HT1080 (cell line): Measurements from ENCODE around the gene MMP11. TPM values are rescaled to one million over a fixed set of nuclear protein-coding genes. Genes with fewer than 3 reads are reported as not detected.

Experiments used
- DNase-seq: peaks from one replicate; pipeline ENCODE4 v3.0.0-alpha.2; 2015; ENCODE audit warnings: low read depth
- total RNA-seq: library from RNA; depleted of rRNA; stranded (reverse); fragments of >200 nt; shearing (Covaris generic); gene quantifications from 2 replicates; pipeline ENCODE4 v1.2.3, GENCODE V29; 2014

The MMP11 gene
- total RNA-seq, 1 experiment from 2014 or later: not detected

- no peak for DNase-seq
These were observed 28.7 kb downstream of the MMP11 start for GRCh38 chr22:23801238-23801821.

GRCh38 chr22:23801886-23802377, 29.3 kb downstream of the MMP11 start:
- DNase-seq: no peak

- DNase-seq: no peak
These were observed 30.6 kb downstream of the MMP11 start for GRCh38 chr22:23803001-23803819.

GRCh38 chr22:23804781-23805291, 32.2 kb downstream of the MMP11 start:
- DNase-seq: no peak

- no peak for DNase-seq
These were observed 34.2 kb downstream of the MMP11 start for GRCh38 chr22:23806837-23807236.

- no peak for DNase-seq
These were observed 39.7 kb downstream of the MMP11 start for GRCh38 chr22:23812378-23812777.

GRCh38 chr22:23815541-23816155, 43.0 kb downstream of the MMP11 start:
- no peak for DNase-seq

- no peak for DNase-seq
These were observed 43.7 kb downstream of the MMP11 start for GRCh38 chr22:23816156-23816976.

- no peak for DNase-seq
These were observed 44.5 kb downstream of the MMP11 start for GRCh38 chr22:23817146-23817545.

- DNase-seq: no peak
These were observed 45.9 kb downstream of the MMP11 start for GRCh38 chr22:23818541-23818940.

GRCh38 chr22:23820748-23821211, 48.1 kb downstream of the MMP11 start:
- DNase-seq: no peak

GRCh38 chr22:23822101-23822671, 49.5 kb downstream of the MMP11 start:
- no peak for DNase-seq

GRCh38 chr22:23823331-23823791, 50.7 kb downstream of the MMP11 start:
- no peak for DNase-seq

- no peak for DNase-seq
These were observed 52.0 kb downstream of the MMP11 start for GRCh38 chr22:23824476-23825245.

GRCh38 chr22:23825246-23825905, 52.7 kb downstream of the MMP11 start:
- no peak for DNase-seq

- no peak for DNase-seq
These were observed 54.1 kb downstream of the MMP11 start for GRCh38 chr22:23826510-23827350.

GRCh38 chr22:23827351-23827995, 54.8 kb downstream of the MMP11 start:
- DNase-seq: no peak
